NCI-H2227 (cell line): Measurements from ENCODE around the gene CTU2.

Experiments
- DNase-seq: peaks from one replicate; lab custom pipeline; 2025; ENCODE audit not compliant: unreplicated experiment; lab: John Stamatoyannopoulos, UW

CTU2 gene

DNA sequence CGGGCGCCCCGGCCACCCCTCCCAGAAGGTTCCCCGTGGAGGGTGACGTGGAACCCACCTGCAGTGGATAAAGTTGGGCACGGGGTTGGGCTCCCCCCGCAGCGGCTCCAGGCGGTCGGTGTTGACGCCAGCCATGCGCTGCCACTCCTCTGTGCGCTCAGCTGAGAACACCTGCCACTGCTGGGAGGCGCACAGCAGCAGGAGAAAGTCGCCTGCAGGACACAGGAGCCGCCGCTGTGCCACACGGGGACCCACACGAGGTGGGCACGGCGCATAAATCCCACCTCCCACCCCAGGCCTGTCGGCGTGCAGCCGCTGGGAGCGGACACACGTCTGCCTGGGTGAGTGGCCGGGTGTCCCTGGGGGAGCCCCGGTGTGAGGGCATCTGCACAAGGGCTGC is 20.7 kb downstream of the CTU2 start:
- DNase-seq, result no peak

DNA sequence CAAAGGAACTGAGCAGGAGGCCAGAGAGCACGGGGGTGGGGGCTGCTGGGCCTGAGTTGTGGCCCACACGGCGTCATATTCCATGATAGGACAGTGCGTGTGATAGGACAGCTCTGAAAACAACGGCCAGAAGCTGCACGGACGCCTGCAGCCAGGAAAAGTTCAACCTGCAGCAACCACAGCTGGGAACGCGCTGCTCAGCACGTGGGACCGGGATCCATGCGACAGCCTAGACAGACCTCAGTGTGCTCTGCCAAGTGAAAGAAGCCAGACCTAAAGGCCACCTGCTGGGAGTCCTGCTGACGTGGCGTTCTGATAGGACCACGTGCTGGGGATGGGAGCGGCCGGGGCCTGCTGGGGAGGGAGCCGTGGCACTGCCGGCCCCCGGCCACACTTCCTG is 21.6 kb downstream of the CTU2 start:
- DNase-seq, result no peak

DNA sequence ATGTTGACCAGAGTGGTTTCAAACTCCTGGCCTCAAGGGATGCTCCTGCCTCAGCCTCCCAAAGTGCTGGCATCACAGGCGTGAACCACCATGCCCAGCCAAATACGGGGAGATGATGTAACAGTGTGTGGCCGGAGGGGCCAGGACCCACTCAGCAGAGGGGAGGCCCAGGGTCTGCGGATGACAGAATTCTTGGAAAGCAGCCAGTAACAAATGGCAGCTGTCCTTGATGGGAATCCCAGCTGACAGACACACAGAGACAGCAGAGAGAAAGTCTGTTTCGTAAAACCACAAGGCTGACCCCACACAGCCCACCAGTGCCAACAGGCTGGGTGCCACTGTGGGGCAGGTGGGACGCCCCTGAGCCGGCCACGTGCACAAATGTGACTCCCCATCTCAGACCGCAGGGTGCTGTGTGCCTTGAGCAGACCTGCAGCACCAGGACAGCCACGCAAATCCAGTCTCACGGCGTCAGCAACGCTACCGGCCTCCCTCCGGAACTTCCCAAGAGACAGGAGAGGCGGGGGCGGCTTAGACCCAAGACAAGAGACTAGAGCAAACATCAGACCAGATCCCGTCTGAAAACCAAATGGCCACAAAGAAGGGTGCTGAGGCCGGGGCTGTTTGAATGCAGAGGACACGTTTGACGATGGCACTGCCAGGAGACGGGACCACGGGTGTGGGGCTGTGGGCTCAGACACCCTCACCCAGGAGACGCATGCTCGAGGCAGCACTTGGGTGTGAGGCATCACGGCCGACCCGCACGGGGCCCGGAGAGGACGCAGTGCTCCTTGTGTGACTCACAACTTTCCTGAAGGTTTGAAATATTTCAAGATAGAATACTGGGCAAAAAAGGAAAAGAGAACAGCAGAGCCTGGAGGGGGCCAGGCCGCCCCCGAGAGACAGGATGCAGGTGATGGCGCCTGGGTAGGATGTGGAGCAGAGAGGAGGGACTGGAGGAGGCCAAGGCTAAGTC is 24.6 kb downstream of the CTU2 start:
- DNase-seq, result no peak

DNA sequence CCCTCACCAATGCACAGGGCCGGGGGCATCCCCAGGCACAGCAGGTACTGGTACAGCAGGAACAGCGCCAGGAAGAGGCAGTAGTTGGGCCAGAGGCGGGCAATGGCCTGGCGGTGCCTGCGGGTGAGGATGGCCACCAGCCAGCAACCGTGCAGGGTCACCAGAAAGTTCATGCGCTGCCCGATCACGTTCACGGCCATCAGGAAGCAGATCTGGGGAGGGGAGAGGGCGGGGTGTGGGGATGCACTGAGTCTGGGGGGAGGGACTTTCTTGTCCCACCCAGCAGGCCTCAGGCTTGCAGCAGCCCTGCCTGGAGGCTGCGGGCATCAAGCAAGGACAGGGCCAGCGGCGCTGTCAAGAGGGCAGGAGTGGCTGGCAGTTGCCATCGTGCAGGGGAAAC is 25.4 kb downstream of the CTU2 start:
- no peak for DNase-seq

DNA sequence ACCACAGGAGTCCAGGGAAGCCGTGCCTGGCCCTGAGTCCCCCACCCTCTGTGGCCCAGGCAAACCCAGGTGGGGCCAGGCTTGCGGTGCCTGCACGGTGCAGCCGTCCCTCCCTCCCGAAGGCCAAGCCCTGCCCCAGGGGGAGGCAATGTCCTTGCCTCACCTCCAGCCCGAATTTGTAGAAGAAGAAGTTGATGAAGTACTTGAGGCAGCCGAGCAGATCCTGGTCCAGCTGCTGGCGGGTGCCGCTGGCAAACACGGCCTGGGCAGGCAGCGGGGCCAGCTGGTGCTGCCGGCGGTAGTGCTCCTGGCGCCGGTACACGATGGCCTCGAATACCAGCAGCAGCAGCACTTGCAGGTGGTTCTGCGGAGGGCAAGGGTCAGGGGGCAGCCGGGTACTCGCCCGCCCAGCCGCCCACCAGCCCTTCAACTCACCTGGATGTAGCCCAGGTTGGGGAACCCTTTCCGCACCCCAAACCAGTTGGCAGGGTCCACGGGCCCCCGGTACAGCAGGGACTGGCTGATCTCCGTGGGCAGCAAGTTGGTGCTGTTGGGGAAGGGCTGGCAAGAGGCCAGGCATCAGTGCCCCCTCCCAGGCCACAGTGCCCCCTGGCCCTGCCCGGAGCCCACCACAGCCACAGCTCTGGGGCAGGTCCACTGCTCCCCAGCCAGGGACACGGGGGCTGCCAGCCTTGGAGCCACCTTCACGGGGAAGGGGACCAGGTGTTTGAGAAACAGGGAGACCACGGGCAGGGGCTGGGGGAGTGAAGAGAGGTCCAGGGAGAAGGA is 26.1 kb downstream of the CTU2 start:
- no peak for DNase-seq

DNA sequence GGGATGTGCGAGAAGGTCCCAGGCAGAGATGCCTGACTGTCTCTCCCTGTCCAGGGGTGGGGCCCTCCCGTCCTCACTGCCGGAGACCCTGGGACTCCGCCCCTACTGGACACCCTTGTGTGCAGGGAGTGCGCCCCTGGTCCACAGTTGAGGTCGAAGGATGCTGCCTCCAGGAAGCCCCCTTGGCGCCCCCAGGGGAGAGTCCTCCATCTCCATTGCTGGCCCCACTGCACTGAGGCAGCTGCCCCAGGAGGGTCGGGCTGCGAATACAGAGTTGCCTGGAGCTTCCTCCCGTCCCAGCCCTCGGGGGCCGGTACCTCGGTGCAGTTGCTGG is 26.6 kb downstream of the CTU2 start:
- DNase-seq, result no peak

DNA sequence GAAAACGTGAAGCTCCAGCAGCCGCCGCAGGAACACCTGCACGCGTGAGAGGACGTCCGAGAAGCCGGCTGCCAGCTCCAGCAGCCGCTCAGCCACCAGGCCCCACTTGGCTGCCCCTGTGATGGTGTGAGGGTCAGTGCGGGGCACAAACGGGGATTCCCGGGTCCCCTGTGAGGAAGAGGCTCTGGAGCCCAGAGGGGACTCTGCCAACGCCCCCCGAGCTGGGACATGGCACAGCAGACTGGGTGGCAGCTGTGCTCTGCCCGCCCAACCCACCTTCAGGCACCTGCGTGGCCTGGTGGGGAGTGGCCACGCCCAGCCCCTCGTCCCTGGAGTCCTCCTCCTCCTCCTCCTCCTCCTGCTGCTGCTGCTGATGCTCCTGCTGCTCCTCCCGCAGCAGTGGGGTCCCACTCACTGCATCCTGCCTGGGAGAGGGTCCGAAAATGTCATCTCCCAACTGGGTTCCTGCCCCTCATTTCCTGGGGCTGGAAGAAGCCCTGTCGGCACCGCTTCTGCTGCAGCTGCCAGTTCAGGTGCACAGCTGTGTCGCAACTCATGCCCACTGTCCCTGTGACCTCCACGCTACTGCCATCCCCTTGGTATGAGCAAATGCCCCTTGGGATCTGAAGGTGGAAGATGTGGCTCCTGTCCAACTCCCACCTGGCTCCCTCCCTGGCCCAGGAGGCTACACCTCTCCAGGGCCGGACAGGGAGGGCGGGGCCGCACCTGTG is 27.5 kb downstream of the CTU2 start:
- DNase-seq, result no peak

DNA sequence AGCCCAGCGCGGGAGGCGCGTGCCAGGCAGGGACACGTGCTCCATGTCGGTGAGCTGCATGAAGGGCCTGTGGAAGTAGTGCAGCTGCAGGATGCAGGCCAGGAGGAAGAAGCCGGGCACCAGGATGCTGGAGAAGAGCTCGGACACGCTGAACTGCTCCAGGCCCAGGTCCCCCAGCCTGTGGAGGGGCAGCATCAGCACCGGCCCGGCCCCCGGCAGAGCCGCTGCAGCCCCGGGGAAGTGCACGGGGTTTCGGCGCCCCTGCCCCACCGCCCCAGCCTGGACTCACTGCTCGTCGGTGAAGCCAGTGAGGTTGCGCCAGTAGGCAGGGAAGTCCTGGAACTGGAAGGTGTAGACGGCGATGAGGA is 28.0 kb downstream of the CTU2 start:
- DNase-seq, result no peak

DNA sequence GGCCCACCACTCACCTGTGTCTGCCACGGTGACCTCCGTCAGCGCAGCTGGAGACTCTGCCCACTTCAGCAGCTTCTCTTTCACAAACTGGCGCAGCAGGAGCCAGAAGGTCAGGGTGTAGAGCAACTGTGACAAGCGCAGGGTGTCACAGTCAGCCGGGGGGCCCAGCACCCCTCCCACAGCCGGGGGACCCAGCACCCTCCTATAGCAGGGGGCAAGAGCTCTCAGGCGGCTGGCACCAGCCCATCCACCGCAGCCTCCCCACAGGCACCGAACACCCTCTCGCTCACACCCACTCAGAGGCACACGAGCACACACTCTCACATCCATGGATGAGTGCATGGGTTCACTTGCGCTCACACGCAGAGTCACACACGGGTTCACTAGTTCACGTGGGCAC is 28.8 kb downstream of the CTU2 start:
- DNase-seq, result no peak

DNA sequence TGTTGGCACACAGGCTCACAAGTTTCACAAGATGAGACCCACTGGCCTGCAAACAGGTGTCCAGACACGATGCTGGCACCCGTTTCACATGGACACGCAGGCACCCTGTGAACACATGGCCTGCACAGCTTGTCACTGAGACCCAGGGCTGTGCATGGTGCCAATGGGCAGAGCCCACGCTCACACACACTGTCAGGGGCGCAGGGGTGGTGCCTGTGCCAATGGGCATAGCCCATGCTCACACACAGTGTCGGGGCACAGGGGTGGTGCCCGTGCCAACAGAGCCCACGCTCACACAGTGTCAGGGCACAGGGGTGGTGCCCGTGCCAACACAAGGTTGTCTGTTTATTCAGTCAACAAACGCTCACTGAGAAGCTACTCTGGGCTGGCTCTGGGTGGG is 29.3 kb downstream of the CTU2 start:
- DNase-seq, result no peak

DNA sequence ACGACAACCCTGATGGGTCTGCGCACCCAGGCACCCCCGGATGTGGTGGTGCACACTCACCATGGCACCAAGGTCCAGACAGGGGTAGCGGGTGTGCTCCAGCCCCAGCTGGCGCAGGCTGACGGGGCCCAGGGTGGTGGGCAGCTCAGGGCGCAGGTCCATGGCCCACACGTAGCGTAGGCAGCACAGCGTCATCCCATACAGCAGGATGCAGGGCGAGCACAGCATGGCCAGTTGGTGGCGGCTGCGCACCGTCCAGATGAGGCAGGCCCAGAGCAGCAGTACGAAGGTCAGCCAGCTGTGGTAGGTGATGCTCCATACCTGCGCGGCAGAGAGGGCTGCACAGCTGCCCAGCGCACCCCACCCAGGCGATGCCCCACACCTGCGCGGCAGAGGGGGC is 29.8 kb downstream of the CTU2 start:
- no peak for DNase-seq

DNA sequence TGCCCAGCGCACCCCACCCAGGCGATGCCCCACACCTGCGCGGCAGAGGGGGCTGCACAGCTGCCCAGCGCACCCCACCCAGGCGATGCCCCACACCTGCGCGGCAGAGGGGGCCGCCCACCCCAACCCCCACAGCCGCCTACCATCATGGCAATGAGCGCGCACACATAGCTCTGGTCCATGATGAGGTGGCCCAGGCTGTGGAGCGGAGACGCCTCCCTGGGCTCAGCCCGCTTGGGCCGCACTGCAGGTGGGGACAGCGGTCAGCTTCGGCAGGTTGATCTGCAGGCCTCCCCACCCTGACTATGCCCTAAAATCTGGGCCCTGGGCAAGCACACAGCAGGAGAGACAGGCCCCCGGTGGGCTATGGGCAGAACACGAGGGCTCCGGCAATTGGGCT is 30.2 kb downstream of the CTU2 start:
- DNase-seq, result no peak

DNA sequence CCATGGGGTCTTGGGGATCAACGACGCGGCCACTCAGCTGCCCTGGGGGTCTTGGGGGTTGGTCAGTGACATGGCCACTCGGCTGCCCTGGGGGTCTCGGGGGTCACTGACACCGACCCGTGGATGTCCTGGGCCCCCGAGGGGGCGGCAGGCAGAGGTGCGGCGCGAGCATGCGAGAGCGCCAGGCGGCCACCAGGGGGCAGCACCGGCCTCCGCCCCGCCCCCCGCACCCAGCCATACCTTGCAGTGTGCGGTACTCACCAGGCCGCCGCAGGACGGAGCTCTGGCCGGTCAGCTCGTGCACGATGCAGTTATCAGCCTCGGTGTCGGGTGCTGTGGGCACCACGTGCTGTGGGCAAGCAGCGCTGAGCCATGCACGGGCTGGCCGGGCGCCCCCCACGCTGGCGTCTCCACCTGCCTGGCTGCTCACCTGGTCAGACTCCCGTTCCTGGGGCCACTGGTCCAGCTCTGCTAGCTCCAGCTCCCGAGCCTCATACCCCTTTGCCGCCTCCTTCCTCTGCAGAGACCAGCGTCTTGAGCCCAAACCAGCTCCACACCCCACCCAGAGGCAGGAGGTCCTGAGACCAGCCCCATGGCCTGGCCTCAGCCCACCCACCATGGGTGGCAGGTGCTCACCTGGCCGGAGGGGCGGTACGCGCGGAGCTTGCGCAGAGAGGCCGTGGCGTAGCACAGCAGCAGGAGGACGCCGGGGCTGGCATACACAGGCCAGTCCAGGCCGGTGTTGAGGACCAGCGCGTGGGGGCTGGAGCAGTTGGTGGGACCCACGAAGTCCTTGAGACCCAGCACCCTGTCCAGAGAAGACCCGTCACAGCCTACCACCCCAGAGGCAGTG is 31.2 kb downstream of the CTU2 start:
- DNase-seq, result peak; percentile 72

DNA sequence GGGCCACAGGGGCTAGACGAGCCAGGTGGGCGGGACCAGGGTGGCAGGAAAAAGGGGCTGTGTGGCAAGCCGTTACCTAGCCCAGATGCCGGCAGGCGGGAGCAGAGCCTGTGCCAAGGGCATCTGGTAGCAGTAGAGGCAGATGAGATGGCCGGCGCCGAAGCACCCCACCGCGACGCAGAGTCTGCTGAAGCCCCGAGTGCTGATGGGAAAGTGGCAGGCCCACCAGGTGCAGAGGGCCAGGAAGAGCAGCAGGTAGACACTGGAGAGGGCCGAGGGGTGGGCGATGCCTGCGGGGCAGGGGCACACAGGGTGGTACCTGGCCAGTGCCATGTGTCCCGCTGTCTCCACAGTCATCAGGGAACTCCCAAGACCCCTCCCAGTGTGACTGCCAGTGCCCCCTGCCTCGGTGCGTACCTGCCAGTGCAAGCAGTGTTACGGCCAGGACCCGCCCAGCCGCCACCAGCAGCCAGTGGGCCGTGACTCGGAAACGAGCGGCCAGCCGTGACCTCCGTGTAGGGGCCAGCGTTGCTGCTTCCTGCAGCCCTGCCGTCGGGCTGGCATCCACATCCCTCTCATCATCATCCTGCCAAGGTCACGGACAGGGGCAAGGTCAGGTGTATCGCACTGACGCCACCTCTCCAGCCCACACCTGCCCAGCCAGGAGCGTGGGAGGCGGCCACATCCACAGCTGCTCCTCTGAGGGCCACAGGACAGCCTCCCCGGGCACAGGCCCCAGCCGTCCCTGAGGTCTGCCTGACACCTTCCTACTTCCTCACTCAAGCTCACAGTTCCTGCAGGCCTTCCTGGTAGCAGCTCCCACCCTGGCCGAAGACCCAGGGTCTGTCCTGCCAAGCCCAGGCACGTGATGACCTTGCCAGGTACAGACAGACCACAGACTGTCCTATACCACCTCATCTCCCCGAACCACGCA is 32.1 kb downstream of the CTU2 start:
- no peak for DNase-seq

DNA sequence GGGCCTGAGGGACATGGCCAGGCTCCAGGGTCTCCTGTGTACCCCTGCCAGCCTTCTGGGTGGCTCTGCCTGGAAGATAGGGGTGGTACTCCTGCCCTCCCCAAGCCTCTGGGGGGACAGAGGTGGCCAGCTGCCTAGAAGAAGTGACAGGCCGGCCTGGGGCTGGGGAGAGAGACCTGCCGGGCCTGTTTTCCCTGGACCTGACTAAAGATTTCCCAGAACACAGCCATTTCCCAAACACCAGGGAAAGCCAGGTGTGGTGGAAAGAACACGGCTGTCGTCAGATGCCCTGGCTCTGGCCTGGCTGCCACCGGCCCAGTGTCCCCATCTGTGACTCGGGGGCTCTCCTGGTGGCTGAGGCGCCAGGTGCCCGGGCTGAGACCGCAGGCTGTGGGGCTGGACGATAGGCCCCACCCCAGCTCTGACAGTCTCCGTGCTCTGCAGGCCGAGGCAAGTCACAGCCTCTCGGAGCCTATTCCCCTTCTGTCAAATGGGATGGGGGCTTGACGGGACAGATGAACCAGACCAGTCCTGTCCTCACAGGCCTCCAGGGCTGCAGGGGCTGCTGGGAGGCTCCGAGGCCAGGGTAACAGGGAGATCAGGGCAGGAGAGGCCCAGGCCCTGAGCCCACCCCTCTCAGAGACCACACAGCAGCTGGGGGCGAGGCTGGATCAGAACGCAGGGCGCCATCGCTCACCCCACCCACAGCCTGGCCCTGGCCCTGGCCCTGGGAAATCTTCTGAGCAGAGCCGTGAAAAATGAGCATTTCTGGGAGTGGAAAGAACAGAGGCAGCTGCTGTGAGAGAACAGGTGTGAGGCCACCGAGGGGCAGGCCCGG is 33.1 kb downstream of the CTU2 start:
- no peak for DNase-seq

DNA sequence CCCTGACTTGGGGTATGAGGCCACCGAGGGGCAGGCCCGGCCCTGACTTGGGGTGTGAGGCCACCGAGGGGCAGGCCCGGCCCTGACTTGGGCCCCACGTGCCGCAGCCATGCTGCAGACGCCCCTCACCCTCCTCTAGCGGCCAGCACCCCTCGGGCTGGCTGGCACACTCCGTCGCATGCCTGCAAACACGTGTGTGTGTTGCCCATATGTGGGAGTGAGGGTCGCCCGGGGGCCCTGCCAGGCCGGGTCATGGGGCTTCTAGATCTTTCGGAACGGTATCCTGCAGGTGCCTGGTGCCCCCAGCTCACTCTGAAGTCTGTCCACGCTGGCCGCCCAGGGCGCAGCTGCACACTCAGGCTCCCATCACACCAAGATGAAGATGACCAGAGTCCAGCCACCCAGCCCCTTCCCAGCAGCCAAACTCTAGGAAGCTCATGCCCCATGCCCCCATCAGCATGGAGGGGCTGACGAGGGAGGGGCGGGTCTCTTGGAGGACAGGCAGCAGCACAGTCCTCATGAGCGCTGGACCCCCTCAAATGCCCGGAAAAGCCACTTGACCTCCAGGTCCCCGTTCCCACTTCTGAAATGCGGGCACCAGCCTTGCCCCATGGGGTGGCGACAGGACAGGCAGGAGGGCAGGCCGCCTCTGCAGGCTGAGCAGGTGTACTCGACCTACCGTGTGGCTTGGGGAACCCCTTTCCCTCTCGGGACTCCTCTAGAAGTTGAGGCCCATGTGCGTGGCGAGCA is 33.8 kb downstream of the CTU2 start:
- DNase-seq, result no peak

DNA sequence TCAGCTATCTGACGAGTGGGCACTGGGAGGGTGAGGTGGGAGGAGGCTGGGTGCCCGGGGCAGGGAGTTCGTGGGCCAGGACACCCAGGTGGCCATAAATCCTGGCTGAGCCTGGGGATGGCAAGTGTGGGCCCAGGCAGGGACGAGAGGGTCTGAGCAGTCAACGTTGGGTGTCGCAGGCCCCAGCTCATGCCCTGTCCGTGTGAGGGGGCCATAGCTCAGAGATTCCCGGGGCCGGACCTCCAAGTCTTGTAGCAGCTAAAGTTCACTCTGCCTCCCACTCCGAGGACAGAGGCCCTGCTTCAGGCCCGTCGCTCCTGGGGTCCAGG is 34.4 kb downstream of the CTU2 start:
- no peak for DNase-seq

DNA sequence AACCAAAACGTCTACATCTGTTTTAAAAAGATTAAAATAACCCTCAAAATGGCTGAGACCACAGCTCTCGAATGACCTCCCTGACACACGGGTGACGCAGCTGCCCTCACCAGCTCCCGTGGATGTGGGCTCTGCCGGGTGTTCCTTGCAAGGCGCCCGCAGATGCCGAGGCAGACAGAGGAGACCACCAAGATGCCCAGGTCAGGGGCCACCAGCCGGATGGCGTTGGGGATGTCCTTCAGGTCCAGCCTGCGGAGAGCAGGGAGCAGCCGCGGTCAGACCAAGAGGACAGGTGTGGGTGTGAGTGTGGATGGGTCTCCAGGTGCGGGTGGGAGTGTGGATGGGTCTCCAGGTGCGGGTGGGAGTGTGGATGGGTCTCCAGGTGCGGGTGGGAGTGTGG is 35.1 kb downstream of the CTU2 start:
- no peak for DNase-seq
